Mesenchymal stem cell (in vitro differentiated cells and primary cell): ENCODE results near the gene QPCTL.

Experiments
- DNase-seq: peaks from one replicate; pipeline ENCODE4 v3.0.0-alpha.2; 2013
- H2AFZ ChIP-seq: one replicate; pipeline ENCODE4 v1.6.1; 2013; ENCODE audit warnings: low read depth, mild to moderate bottlenecking, control low read depth, inconsistent platforms, low read length, moderate library complexity
- H2AK5ac ChIP-seq: 2 replicates; pipeline ENCODE4 v1.6.1; 2013; ENCODE audit warnings: low read length, moderate library complexity, mild to moderate bottlenecking, inconsistent platforms; ENCODE audit not compliant: severe bottlenecking
- H2BK120ac ChIP-seq: one replicate; pipeline ENCODE4 v1.6.1; 2013; ENCODE audit warnings: low read depth, mild to moderate bottlenecking, inconsistent platforms, low read length, moderate library complexity
- H2BK12ac ChIP-seq, 2 experiments: one replicate each; pipeline ENCODE4 v1.6.1; 2013; ENCODE audit warnings: inconsistent platforms in 2 of 2, low read length in 2 of 2, mild to moderate bottlenecking in 2 of 2, moderate library complexity in 2 of 2, control low read depth in 1 of 2
- H2BK15ac ChIP-seq: one replicate; pipeline ENCODE4 v1.6.1; 2013; ENCODE audit warnings: mild to moderate bottlenecking, low read depth, inconsistent platforms; ENCODE audit not compliant: poor library complexity, severe bottlenecking
- H2BK5ac ChIP-seq: 2 replicates; pipeline ENCODE4 v1.6.1; 2013; ENCODE audit warnings: low read depth, mild to moderate bottlenecking, low read length, control low read depth, inconsistent platforms; ENCODE audit not compliant: poor library complexity, severe bottlenecking
- H3K14ac ChIP-seq, 2 experiments: one replicate each; pipeline ENCODE4 v1.6.1; 2013; ENCODE audit warnings: inconsistent platforms in 2 of 2, low read length in 2 of 2, control low read depth in 1 of 2, mild to moderate bottlenecking in 1 of 2, moderate library complexity in 1 of 2
- H3K18ac ChIP-seq, 2 experiments: one replicate each; pipeline ENCODE4 v1.6.1; 2013; ENCODE audit warnings: inconsistent platforms in 2 of 2, low read length in 2 of 2, control low read depth in 1 of 2, low read depth in 1 of 2, mild to moderate bottlenecking in 1 of 2
- H3K23ac ChIP-seq, 2 experiments: one replicate each; pipeline ENCODE4 v1.6.1; 2013; ENCODE audit warnings: inconsistent platforms in 2 of 2, low read length in 2 of 2, mild to moderate bottlenecking in 2 of 2, moderate library complexity in 2 of 2, control low read depth in 1 of 2
- H3K27ac ChIP-seq: 2 replicates; pipeline ENCODE4 v1.5.1; 2013; ENCODE audit warnings: mild to moderate bottlenecking, moderate library complexity, low read length, control low read depth, inconsistent platforms; ENCODE audit not compliant: poor library complexity, severe bottlenecking
- H3K27me3 ChIP-seq, 2 experiments: 2 replicates each; pipeline versions ENCODE4 v1.6.1 to v1.7.0; 2013; ENCODE audit warnings: low read length in 2 of 2, mild to moderate bottlenecking in 2 of 2, moderate library complexity in 2 of 2, control low read depth in 1 of 2, inconsistent platforms in 1 of 2; ENCODE audit not compliant: control insufficient read depth in 1 of 2, insufficient read depth in 1 of 2
- H3K36me3 ChIP-seq, 2 experiments: 2 replicates each; pipeline versions ENCODE4 v1.6.1 to v1.7.0; 2013; ENCODE audit warnings: low read length in 2 of 2, control low read depth in 1 of 2, inconsistent platforms in 1 of 2, low read depth in 1 of 2, mild to moderate bottlenecking in 1 of 2; ENCODE audit not compliant: insufficient read depth in 2 of 2, control insufficient read depth in 1 of 2
- H3K4ac ChIP-seq, 2 experiments: one replicate each; pipeline ENCODE4 v1.6.1; 2013; ENCODE audit warnings: inconsistent platforms in 2 of 2, low read length in 2 of 2, mild to moderate bottlenecking in 2 of 2, moderate library complexity in 2 of 2, control low read depth in 1 of 2, low read depth in 1 of 2
- H3K4me1 ChIP-seq: 2 replicates; pipeline ENCODE4 v1.6.1; 2013; ENCODE audit warnings: low read depth, low read length, control low read depth; ENCODE audit not compliant: control insufficient read depth, insufficient read depth
- H3K4me2 ChIP-seq: 2 replicates; pipeline ENCODE4 v1.6.1; 2013; ENCODE audit warnings: low read length, mild to moderate bottlenecking, inconsistent platforms; ENCODE audit not compliant: poor library complexity, severe bottlenecking
- H3K4me3 ChIP-seq, 2 experiments: 2 replicates each; pipeline versions ENCODE4 v1.5.1 to v1.7.0; 2013; ENCODE audit warnings: low read length in 2 of 2, mild to moderate bottlenecking in 2 of 2, control low read depth in 1 of 2, low read depth in 1 of 2; ENCODE audit not compliant: insufficient read depth in 1 of 2
- H3K79me1 ChIP-seq: replicated peaks from 2 replicates; pipeline ENCODE4 v1.6.1; 2013; ENCODE audit warnings: mild to moderate bottlenecking, control low read depth, low read length, inconsistent platforms; ENCODE audit not compliant: poor library complexity, severe bottlenecking
- H3K9ac ChIP-seq: 2 replicates; pipeline ENCODE4 v1.7.0; 2013; ENCODE audit warnings: mild to moderate bottlenecking, low read length, moderate library complexity
- H3K9me3 ChIP-seq: 2 replicates; pipeline ENCODE4 v1.7.0; 2013; ENCODE audit warnings: mild to moderate bottlenecking, low read length; ENCODE audit not compliant: control insufficient read depth
- H4K8ac ChIP-seq: one replicate; pipeline ENCODE4 v1.6.1; 2013; ENCODE audit warnings: inconsistent platforms, mild to moderate bottlenecking, low read length, moderate library complexity
- H4K91ac ChIP-seq: one replicate; pipeline ENCODE4 v1.6.1; 2013; ENCODE audit warnings: mild to moderate bottlenecking, low read length, inconsistent platforms
- WGBS: methylation state at CpG from one replicate; pipeline ENCODE4 v1.1.7; 2013; ENCODE audit warnings: mixed read lengths; 5-methylcytosine and 5-hydroxymethylcytosine counted together

QPCTL gene

DNA sequence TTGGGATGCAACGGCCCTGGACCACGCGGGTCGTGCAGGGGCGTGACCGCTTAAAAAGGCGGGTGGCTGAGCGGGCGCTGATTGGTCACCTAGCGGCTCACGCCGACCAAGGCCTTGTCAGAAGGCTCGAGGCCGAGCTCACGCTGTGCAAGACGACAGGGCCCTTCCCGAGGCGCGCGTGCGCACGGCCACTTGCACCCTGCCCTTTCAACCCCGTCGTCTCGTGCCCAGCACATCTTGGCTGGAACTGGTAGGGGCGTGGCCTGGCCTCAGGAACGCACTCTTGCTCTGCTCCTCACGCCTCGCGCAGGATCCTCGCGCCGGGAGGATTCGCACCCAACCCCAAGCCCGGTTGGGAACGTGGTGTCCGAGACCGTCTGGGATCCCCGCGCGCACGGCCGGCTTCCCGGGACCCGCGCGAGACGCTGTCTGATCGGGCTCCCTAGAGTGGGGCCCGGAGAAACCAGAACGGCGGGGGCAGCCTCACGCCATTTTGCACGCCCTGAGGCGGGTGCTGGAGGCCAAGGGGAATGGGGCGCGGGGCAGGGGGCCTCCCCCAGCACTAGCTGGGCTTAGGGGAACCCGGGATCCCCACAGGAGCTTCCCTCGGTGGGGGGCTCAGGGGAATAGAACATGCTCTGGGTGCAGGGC, 40.8 kb downstream of the QPCTL start, which contains the start of gene MEIOSIN:
TSS of gene MEIOSIN (plus strand) at position 280 of the 651 bp plus-strand sequence. CDS start 1,938 bp downstream, outside the sequence.
- no peak for DNase-seq
- 96% methylated on average over 59 of the region's 59 CpGs for WGBS
- no peak within 1 kb of the TSS for H3K14ac ChIP-seq

DNA sequence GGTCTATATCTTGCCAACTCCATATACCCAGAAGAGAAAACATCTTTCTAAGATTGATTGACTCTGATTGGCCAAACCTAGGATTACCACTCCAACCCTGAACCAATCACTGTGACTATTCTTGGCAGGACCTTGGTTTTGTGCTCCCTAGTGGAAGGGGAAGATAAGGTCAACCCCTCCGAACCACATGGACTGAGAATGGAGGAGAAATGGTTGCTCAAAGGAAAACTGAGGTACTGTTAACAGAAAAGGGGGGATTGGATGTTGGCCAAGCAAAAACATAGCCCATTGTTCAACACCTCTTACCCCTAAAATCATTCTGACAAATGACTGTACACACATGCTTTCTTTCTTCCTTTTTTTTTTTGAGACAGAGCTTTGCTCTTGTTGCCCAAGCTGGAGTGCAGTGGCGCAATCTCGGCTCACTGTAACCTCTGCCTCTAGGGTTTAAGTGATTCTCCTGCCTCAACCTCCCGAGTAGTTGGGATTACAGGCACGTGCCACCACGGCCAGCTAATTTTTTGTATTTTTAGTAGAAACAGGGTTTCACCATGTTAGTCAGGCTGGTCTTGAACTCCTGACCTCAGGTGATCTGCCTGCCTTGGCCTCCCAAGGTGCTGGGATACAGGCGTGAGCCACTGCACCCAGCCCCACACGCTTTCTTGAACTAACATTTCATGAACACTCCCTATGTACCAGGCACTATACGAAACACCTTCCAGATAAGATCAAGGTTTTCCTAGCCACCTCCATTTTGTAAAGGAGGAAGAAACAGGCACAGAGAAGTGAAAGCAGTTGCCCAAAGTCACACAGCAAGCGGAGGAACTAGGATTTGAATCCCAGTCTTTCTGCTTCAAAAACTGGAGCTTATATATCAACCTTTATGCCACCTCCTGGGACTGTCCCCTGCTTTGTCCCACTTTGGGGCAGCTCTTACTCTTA, 47.3 kb downstream of the QPCTL start:
- H3K4me2 ChIP-seq = no peak overlapping the region
- WGBS = 95% methylated on average over 9 of the region's 10 CpGs
- no peak overlapping the region for H4K91ac ChIP-seq
- no peak overlapping the region for H3K14ac ChIP-seq
- H3K4ac ChIP-seq = no peak overlapping the region
- no peak for DNase-seq
- no peak overlapping the region for H3K27ac ChIP-seq
- no peak overlapping the region for H2BK15ac ChIP-seq
- no peak overlapping the region for H3K9ac ChIP-seq
- H2BK120ac ChIP-seq = no peak overlapping the region
- no peaks in the 10 kb centered on the region for H3K36me3 ChIP-seq
- no peaks in the 10 kb centered on the region for H3K9me3 ChIP-seq
- no peak overlapping the region for H3K4me3 ChIP-seq
- H3K79me1 ChIP-seq = no peaks in the 10 kb centered on the region
- H3K18ac ChIP-seq = no peak overlapping the region
- H2BK12ac ChIP-seq = no peak overlapping the region
- peaks cover 4 to 6% of the 10 kb centered on the region in 2 experiments for H3K27me3 ChIP-seq
- no peak overlapping the region for H2AK5ac ChIP-seq
- H3K23ac ChIP-seq = no peak overlapping the region
- H4K8ac ChIP-seq = no peak overlapping the region
- no peak overlapping the region for H2AFZ ChIP-seq
- peaks cover 2% of the 10 kb centered on the region for H3K4me1 ChIP-seq
- no peak overlapping the region for H2BK5ac ChIP-seq

More for the DNA sequence above, 40.8 kb downstream of the QPCTL start, which contains the start of gene MEIOSIN:
- no peak within 1 kb of the TSS for H3K4me2 ChIP-seq
- no peak within 1 kb of the TSS for H2BK120ac ChIP-seq
- H3K18ac ChIP-seq = no peak within 1 kb of the TSS
- no peaks in the 10 kb centered on the region for H3K9me3 ChIP-seq
- no peak within 1 kb of the TSS for H2BK12ac ChIP-seq
- H3K27me3 ChIP-seq = no peaks in the 10 kb centered on the region
- no peak within 1 kb of the TSS for H4K8ac ChIP-seq
- peaks cover 2% of the 10 kb centered on the region for H3K79me1 ChIP-seq
- H2BK15ac ChIP-seq = no peak within 1 kb of the TSS
- no peak within 1 kb of the TSS for H2AK5ac ChIP-seq
- H3K9ac ChIP-seq = no peak within 1 kb of the TSS
- no peak within 1 kb of the TSS for H2BK5ac ChIP-seq
- H3K36me3 ChIP-seq = no peaks in the 10 kb centered on the region
- H2AFZ ChIP-seq = no peak within 1 kb of the TSS
- no peak within 1 kb of the TSS for H3K4ac ChIP-seq
- no peak within 1 kb of the TSS for H3K23ac ChIP-seq
- H3K4me3 ChIP-seq = peak within 1 kb of the TSS in 1 of 2 experiments; percentile 1
- H4K91ac ChIP-seq = no peak within 1 kb of the TSS
- H3K27ac ChIP-seq = no peak within 1 kb of the TSS
- peaks cover 4% of the 10 kb centered on the region for H3K4me1 ChIP-seq

DNA sequence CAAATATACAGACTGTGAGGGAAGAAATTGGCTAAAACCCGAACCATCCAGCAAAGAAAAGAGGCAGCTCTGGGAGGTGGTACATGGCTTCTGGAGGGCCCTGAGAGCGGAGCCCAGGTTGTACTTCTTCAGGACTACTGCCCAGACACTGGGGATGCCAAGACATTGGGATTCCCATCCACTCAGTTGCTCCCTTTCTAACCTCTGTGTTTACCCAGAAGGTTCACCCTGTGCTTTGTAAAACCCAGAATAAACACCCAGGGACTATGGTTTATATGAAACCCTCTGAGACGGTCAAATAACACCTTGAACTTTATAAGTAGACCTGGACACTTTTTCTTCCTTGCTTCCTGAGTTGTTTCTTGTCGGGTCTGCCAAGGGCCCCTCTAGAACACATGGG, 50.5 kb downstream of the QPCTL start:
- DNase-seq = no peak
- H2BK15ac ChIP-seq = no peak overlapping the region
- 74% methylated on average over 3 of the region's 4 CpGs for WGBS
- no peak overlapping the region for H3K18ac ChIP-seq
- no peak overlapping the region for H3K4ac ChIP-seq
- H4K8ac ChIP-seq = no peak overlapping the region
- H3K14ac ChIP-seq = no peak overlapping the region
- no peak overlapping the region for H2AFZ ChIP-seq
- H3K27ac ChIP-seq = no peak overlapping the region
- H3K4me1 ChIP-seq = no peaks in the 10 kb centered on the region
- no peak overlapping the region for H3K9ac ChIP-seq
- H3K36me3 ChIP-seq = no peaks in the 10 kb centered on the region
- no peak overlapping the region for H2BK120ac ChIP-seq
- H3K27me3 ChIP-seq = peaks cover 7 to 10% of the 10 kb centered on the region in 2 experiments
- no peak overlapping the region for H3K23ac ChIP-seq
- H3K4me2 ChIP-seq = no peak overlapping the region
- no peak overlapping the region for H4K91ac ChIP-seq
- no peak overlapping the region for H2AK5ac ChIP-seq
- no peaks in the 10 kb centered on the region for H3K79me1 ChIP-seq
- H2BK5ac ChIP-seq = no peak overlapping the region
- no peaks in the 10 kb centered on the region for H3K9me3 ChIP-seq
- no peak overlapping the region for H2BK12ac ChIP-seq
- H3K4me3 ChIP-seq = no peak overlapping the region

DNA sequence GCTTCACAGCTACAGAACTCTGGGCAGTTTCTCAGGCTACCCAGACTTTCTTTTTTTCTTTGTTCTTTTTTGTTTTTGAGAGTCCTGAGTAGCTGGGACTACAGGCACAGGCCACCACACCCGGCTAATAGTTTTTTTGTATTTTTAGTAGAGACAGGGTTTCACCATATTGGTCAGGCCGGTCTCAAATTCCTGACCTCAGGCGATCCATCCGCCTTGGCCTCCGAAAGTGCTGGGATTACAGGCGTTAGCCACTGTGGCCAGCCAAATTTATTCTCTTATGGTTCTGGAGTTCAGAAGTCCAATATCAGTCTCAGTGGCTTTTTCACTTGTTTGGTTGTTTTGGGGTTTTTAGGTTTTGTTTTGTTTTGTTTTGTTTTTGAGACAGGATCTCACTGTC, 53.1 kb downstream of the QPCTL start:
- no peaks in the 10 kb centered on the region for H3K79me1 ChIP-seq
- H4K8ac ChIP-seq = no peak overlapping the region
- no peak overlapping the region for H2AFZ ChIP-seq
- no peak overlapping the region for H4K91ac ChIP-seq
- no peak overlapping the region for H2BK15ac ChIP-seq
- no peak overlapping the region for H3K23ac ChIP-seq
- peaks cover 7 to 10% of the 10 kb centered on the region in 2 experiments for H3K27me3 ChIP-seq
- no peak overlapping the region for H3K27ac ChIP-seq
- 86% methylated on average over 6 of the region's 6 CpGs for WGBS
- H2BK120ac ChIP-seq = no peak overlapping the region
- H3K4ac ChIP-seq = no peak overlapping the region
- no peak overlapping the region for H2BK5ac ChIP-seq
- H3K4me3 ChIP-seq = no peak overlapping the region
- H2AK5ac ChIP-seq = no peak overlapping the region
- no peaks in the 10 kb centered on the region for H3K4me1 ChIP-seq
- no peak overlapping the region for H2BK12ac ChIP-seq
- no peak for DNase-seq
- H3K9me3 ChIP-seq = no peaks in the 10 kb centered on the region
- H3K36me3 ChIP-seq = no peaks in the 10 kb centered on the region
- no peak overlapping the region for H3K18ac ChIP-seq
- H3K9ac ChIP-seq = no peak overlapping the region
- no peak overlapping the region for H3K4me2 ChIP-seq
- H3K14ac ChIP-seq = no peak overlapping the region
